ENCODE measurements around the gene CPTP. TPM values are rescaled to one million over a fixed set of nuclear protein-coding genes. Genes with fewer than 3 reads are reported as not detected.

Gene CPTP
- total RNA-seq, 1 experiment from 2014 or later, result 141 TPM

GRCh38 chr1:1359664-1360468, 35.3 kb downstream of the CPTP start:
- intact Hi-C loops (cut with micrococcal nuclease), result loop anchor here (2.0 kb wide), 1 partner anchor 15 kb away; no protein-coding TSS in a partner anchor
- Histone ChIP-seq H3K9me2 (replicated peaks; ENCODE audit: low read length) (no peaks in the 10 kb centered on the region), H3K79me2 (ENCODE audit: low read length) (no peaks in the 10 kb centered on the region), H3K4me1 (ENCODE audit: insufficient read depth, low read length) (peaks cover 30% of the 10 kb centered on the region), H3K4me2 (ENCODE audit: low read length) (peak overlapping the region; percentile 56), H3K27me3 (ENCODE audit: low read length) (no peaks in the 10 kb centered on the region), H3K27ac (ENCODE audit: low read length) (peak overlapping the region; percentile 30), H3K4me3 (ENCODE audit: low read length) (no peak overlapping the region), H4K20me1 (ENCODE audit: low read length) (no peaks in the 10 kb centered on the region), H3K9ac (ENCODE audit: low read length) (no peak overlapping the region), H3F3A (ENCODE audit: low read length, unreplicated experiment) (no peaks in the 10 kb centered on the region), H2AFZ (ENCODE audit: low read length) (no peak overlapping the region), H3K36me3 (ENCODE audit: low read depth, low read length) (no peaks in the 10 kb centered on the region), H3K9me3 (ENCODE audit: low read length) (no peaks in the 10 kb centered on the region)
- BruUV-seq (replicated peaks), result no TSS peak
- ATAC-seq (peak; percentile 11), DNase-seq (no peak)
- ChIA-PET POLR2A (ENCODE audit: unreplicated experiment) (no interaction called here), CTCF (no interaction called here)
- no peak for TF ChIP-seq EZH2 (IDR thresholded peaks at IDR 0.05; ENCODE audit: low read length, unreplicated experiment)
- TF ChIP-seq CTCF (conservative IDR thresholded peaks at IDR 0.05; ENCODE audit: low read depth, low read length), result no peak
- TF ChIP-seq EZH2phosphoT487 (IDR thresholded peaks at IDR 0.05; ENCODE audit: borderline replicate concordance, low read length), result no peak

- Histone ChIP-seq H3K27me3 (ENCODE audit: low read length) (no peaks in the 10 kb centered on the region), H3K79me2 (ENCODE audit: low read length) (no peaks in the 10 kb centered on the region), H3K27ac (ENCODE audit: low read length) (peak overlapping the region; percentile 30), H3F3A (ENCODE audit: low read length, unreplicated experiment) (no peaks in the 10 kb centered on the region), H3K4me3 (ENCODE audit: low read length) (no peak overlapping the region), H3K9ac (ENCODE audit: low read length) (no peak overlapping the region), H3K36me3 (ENCODE audit: low read depth, low read length) (no peaks in the 10 kb centered on the region), H3K9me2 (replicated peaks; ENCODE audit: low read length) (no peaks in the 10 kb centered on the region), H2AFZ (ENCODE audit: low read length) (no peak overlapping the region), H3K4me1 (ENCODE audit: insufficient read depth, low read length) (peaks cover 29% of the 10 kb centered on the region), H3K9me3 (ENCODE audit: low read length) (no peaks in the 10 kb centered on the region), H3K4me2 (ENCODE audit: low read length) (peak overlapping the region; percentile 56), H4K20me1 (ENCODE audit: low read length) (no peaks in the 10 kb centered on the region)
- ChIA-PET POLR2A (ENCODE audit: unreplicated experiment) (no interaction called here), CTCF (no interaction called here)
- peak; percentile 80 for ATAC-seq
- peak; percentile 97 for DNase-seq
- no peak for TF ChIP-seq CTCF (conservative IDR thresholded peaks at IDR 0.05; ENCODE audit: low read depth, low read length)
- TF ChIP-seq EZH2 (IDR thresholded peaks at IDR 0.05; ENCODE audit: low read length, unreplicated experiment), result no peak
- no peak for TF ChIP-seq EZH2phosphoT487 (IDR thresholded peaks at IDR 0.05; ENCODE audit: borderline replicate concordance, low read length)
- BruUV-seq (replicated peaks), result TSS peak; percentile 25
- intact Hi-C loops (cut with micrococcal nuclease), result loop anchor here (2.0 kb wide), 1 partner anchor 16 kb away; no protein-coding TSS in a partner anchor
Measured at GRCh38 chr1:1360506-1361169, 36.0 kb downstream of the CPTP start.

Measured in PC-3 (cell line).